SK-N-MC (cell line): ENCODE data around the gene SLC66A1.

Experiments
- EZH2 ChIP-seq: fragments of 200-600 bp; sonication (generic); IDR thresholded peaks from one replicate; pipeline ENCODE4 v1.6.1; 2017; ENCODE audit warnings: antibody characterized with exemption
- FOXP2 ChIP-seq: optimal IDR thresholded peaks from 2 replicates; pipeline ENCODE3; 2011; ENCODE audit warnings: mild to moderate bottlenecking, moderate library complexity; ENCODE audit not compliant: insufficient read depth; ENCODE audit errors: extremely low read length, control extremely low read depth
- POLR2AphosphoS5 ChIP-seq: IDR thresholded peaks from 2 replicates; pipeline ENCODE4 v1.6.1; 2012; ENCODE audit warnings: mild to moderate bottlenecking, low read depth, low read length, borderline replicate concordance

- TF ChIP-seq FOXP2 (no peak), POLR2AphosphoS5 (no peak), EZH2 (no peak)
Observed at GRCh38 chr1:19377812-19378718, 65.9 kb downstream of the SLC66A1 start.
